Hematopoietic multipotent progenitor cell treated with erythropoietin and hydrocortisone succinate and interleukin-3 and kit ligand, for 4 days (in vitro differentiated cells): ENCODE data around the gene LRRC30.

Experiments used
- DNase-seq: peaks from one replicate; pipeline ENCODE4 v3.0.0-alpha.2; 2015

Gene LRRC30

GRCh38 chr18:7242926-7243325 is 12.0 kb downstream of the LRRC30 start:
- no peak for DNase-seq

GRCh38 chr18:7248877-7249276 is 18.0 kb downstream of the LRRC30 start:
- no peak for DNase-seq

- no peak for DNase-seq
Observed at GRCh38 chr18:7254163-7254562, 23.3 kb downstream of the LRRC30 start.

GRCh38 chr18:7255054-7255453 is 24.2 kb downstream of the LRRC30 start:
- DNase-seq = no peak

- no peak for DNase-seq
Observed at GRCh38 chr18:7255643-7256042, 24.8 kb downstream of the LRRC30 start.

- DNase-seq = no peak
Observed at GRCh38 chr18:7256618-7257425, 25.9 kb downstream of the LRRC30 start.

GRCh38 chr18:7257426-7257740 is 26.5 kb downstream of the LRRC30 start:
- DNase-seq = no peak

- no peak for DNase-seq
Observed at GRCh38 chr18:7259475-7259874, 28.6 kb downstream of the LRRC30 start.

GRCh38 chr18:7261199-7261598 is 30.3 kb downstream of the LRRC30 start:
- no peak for DNase-seq

- DNase-seq = no peak
Observed at GRCh38 chr18:7267973-7268372, 37.1 kb downstream of the LRRC30 start.

GRCh38 chr18:7269942-7270341 is 39.1 kb downstream of the LRRC30 start:
- DNase-seq = no peak

GRCh38 chr18:7272311-7273049 is 41.6 kb downstream of the LRRC30 start:
- peak; percentile 81 for DNase-seq

- peak; percentile 11 for DNase-seq
Observed at GRCh38 chr18:7273301-7273921, 42.5 kb downstream of the LRRC30 start.

- no peak for DNase-seq
Observed at GRCh38 chr18:7281579-7281978, 50.7 kb downstream of the LRRC30 start.
